Measurements from ENCODE around the gene UBE4B. TPM values are rescaled to one million over a fixed set of nuclear protein-coding genes. Genes with fewer than 3 reads are reported as not detected.

The UBE4B gene
- total RNA-seq, 1 experiment from 2014 or later, result 44.7 TPM

- BruUV-seq (replicated peaks), result no TSS peak
- Histone ChIP-seq H3K4me2 (ENCODE audit: low read length) (no peak overlapping the region), H3K4me3 (replicated peaks in 1 of 2; ENCODE audit: low read depth in 1 of 2, low read length in 2 of 2) (no peak overlapping the region), H2AFZ (ENCODE audit: low read depth, low read length, poor library complexity, severe bottlenecking) (no peak overlapping the region), H3K9me2 (ENCODE audit: insufficient read depth) (no peaks in the 10 kb centered on the region), H3K9me3 (ENCODE audit: control insufficient read depth in 1 of 2, insufficient read depth in 1 of 2, low read depth in 1 of 2, low read length in 2 of 2) (no peaks in the 10 kb centered on the region), H3K27me3 (ENCODE audit: insufficient read depth, low read length) (no peaks in the 10 kb centered on the region), H3K4me1 (ENCODE audit: control insufficient read depth in 1 of 2, insufficient read depth in 2 of 2, low read length in 2 of 2) (no peaks in the 10 kb centered on the region), H4K20me1 (ENCODE audit: insufficient read depth) (no peaks in the 10 kb centered on the region), H3K9ac (ENCODE audit: low read length) (no peak overlapping the region), H3K36me3 (ENCODE audit: control insufficient read depth in 1 of 2, insufficient read depth in 2 of 2, low read length in 2 of 2) (peaks cover 9 to 20% of the 10 kb centered on the region in 2 experiments; a peak in 3 of 4 replicates), H3K79me2 (ENCODE audit: insufficient read depth, low read length) (no peaks in the 10 kb centered on the region), H3K27ac (ENCODE audit: low read depth, low read length) (no peak overlapping the region)
- no peak for TF ChIP-seq SIN3A (IDR thresholded peaks at IDR 0.05; ENCODE audit: low read depth)
- TF ChIP-seq JUND (IDR thresholded peaks at IDR 0.05), result no peak
- no peak for TF ChIP-seq SRF (IDR thresholded peaks at IDR 0.05; ENCODE audit: low read depth)
- TF ChIP-seq SP1 (IDR thresholded peaks at IDR 0.05; ENCODE audit: low read depth), result no peak
- TF ChIP-seq, protein P1, sequence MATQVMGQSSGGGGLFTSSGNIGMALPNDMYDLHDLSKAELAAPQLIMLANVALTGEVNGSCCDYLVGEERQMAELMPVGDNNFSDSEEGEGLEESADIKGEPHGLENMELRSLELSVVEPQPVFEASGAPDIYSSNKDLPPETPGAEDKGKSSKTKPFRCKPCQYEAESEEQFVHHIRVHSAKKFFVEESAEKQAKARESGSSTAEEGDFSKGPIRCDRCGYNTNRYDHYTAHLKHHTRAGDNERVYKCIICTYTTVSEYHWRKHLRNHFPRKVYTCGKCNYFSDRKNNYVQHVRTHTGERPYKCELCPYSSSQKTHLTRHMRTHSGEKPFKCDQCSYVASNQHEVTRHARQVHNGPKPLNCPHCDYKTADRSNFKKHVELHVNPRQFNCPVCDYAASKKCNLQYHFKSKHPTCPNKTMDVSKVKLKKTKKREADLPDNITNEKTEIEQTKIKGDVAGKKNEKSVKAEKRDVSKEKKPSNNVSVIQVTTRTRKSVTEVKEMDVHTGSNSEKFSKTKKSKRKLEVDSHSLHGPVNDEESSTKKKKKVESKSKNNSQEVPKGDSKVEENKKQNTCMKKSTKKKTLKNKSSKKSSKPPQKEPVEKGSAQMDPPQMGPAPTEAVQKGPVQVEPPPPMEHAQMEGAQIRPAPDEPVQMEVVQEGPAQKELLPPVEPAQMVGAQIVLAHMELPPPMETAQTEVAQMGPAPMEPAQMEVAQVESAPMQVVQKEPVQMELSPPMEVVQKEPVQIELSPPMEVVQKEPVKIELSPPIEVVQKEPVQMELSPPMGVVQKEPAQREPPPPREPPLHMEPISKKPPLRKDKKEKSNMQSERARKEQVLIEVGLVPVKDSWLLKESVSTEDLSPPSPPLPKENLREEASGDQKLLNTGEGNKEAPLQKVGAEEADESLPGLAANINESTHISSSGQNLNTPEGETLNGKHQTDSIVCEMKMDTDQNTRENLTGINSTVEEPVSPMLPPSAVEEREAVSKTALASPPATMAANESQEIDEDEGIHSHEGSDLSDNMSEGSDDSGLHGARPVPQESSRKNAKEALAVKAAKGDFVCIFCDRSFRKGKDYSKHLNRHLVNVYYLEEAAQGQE (IDR thresholded peaks at IDR 0.05; ENCODE audit: low read depth), result no peak
- TF ChIP-seq, protein P2, sequence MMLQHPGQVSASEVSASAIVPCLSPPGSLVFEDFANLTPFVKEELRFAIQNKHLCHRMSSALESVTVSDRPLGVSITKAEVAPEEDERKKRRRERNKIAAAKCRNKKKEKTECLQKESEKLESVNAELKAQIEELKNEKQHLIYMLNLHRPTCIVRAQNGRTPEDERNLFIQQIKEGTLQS (IDR thresholded peaks at IDR 0.05), result no peak
- no peak for TF ChIP-seq YY1 (IDR thresholded peaks at IDR 0.05; ENCODE audit: extremely low read depth, insufficient replicate concordance, low read depth, low read length)
- no peak for TF ChIP-seq RAD21 (IDR thresholded peaks at IDR 0.05; ENCODE audit: low read depth)
- no peak for ATAC-seq
- DNase-seq (ENCODE audit: low read depth, low spot score), result no peak
- ChIA-PET POLR2A (no interaction called here), CTCF (no interaction called here), RAD21 (ENCODE audit: low non-redundant PET in 1 of 2, low total read pairs in 2 of 2, uncharacterized antibody in 2 of 2, unreplicated experiment in 2 of 2) (no interaction called here)
- intact Hi-C loops (cut with micrococcal nuclease), result no loop called here
Measured at GRCh38 chr1:10132852-10133251, 100.1 kb downstream of the UBE4B start.
